Measurements from ENCODE around the gene CPE.

The CPE gene

DNA sequence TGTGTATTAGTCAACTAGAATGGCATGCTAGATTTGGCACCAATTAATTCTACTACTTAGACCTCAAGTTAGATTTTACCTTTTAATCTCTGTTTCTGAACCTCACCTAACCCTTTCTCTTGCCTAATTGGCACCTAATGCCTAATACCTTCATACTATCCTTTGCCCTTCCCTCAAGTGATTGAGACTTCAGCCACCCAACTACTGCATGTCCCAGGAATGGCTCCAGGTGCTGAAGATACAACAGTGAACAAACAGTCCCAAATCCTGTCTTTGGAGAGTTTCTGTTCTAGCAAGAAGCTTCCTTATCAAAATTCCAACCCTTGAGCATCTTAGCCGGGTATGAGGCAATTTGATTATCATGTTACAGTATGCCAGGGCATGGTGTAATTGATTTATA, 139.9 kb downstream of the CPE start:
- TF ChIP-seq, protein P1, sequence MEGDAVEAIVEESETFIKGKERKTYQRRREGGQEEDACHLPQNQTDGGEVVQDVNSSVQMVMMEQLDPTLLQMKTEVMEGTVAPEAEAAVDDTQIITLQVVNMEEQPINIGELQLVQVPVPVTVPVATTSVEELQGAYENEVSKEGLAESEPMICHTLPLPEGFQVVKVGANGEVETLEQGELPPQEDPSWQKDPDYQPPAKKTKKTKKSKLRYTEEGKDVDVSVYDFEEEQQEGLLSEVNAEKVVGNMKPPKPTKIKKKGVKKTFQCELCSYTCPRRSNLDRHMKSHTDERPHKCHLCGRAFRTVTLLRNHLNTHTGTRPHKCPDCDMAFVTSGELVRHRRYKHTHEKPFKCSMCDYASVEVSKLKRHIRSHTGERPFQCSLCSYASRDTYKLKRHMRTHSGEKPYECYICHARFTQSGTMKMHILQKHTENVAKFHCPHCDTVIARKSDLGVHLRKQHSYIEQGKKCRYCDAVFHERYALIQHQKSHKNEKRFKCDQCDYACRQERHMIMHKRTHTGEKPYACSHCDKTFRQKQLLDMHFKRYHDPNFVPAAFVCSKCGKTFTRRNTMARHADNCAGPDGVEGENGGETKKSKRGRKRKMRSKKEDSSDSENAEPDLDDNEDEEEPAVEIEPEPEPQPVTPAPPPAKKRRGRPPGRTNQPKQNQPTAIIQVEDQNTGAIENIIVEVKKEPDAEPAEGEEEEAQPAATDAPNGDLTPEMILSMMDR (IDR thresholded peaks at IDR 0.05; ENCODE audit: insufficient read depth, low read length, poor library complexity, severe bottlenecking) = no peak
- H3K4me3 ChIP-seq (replicated peaks; ENCODE audit: low read depth, low read length) = no peak overlapping the region
- DNase-seq (ENCODE audit: extremely low read depth, insufficient read length) = no peak

DNA sequence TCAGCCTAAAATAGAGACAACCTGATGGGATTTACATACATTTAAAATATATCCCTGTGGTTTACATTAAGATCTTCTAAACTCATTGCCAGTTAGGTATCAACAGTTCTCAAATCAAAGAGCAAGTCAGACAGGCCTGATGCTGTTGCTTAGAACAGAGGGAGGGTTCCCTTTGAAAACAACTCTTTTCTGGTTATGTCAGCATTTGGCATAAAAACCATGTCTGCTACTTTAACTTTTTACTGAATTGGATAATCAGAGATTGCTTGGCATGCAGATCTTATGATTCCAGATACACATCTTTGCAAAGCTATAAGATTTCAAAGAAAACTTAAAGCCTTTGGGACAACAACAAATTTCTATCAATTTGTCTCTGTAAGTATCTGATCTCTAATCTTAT, 140.8 kb downstream of the CPE start:
- no peak for DNase-seq (ENCODE audit: extremely low read depth, insufficient read length)
- TF ChIP-seq, protein P1 (IDR thresholded peaks at IDR 0.05; ENCODE audit: insufficient read depth, low read length, poor library complexity, severe bottlenecking) = no peak
- no peaks in the 10 kb centered on the region for H3K27me3 ChIP-seq (replicated peaks; ENCODE audit: control insufficient read depth, insufficient read depth, low read length)

More for the DNA sequence above, 139.9 kb downstream of the CPE start:
- no peaks in the 10 kb centered on the region for H3K27me3 ChIP-seq (replicated peaks; ENCODE audit: control insufficient read depth, insufficient read depth, low read length)
- no peaks in the 10 kb centered on the region for H3K36me3 ChIP-seq (ENCODE audit: control insufficient read depth, insufficient read depth, low read length)

DNA sequence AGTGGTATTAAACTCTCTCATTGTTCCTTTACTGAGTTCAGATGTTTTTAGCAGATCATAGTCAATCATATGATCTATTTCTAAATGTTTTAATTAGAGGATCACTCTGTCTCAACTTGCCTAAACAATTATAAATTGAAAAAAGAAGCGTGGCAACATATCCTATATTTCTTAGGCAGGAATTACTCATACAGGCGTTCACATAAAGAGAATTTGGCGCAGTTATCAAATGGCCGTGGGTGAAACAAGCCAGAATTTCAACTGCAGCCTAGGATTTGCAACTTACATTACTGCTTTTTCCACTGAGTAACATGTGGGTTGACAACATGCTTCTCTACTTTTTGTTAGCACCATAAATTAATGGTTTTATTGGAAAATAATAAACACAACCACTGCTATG, 141.3 kb downstream of the CPE start:
- H3K27me3 ChIP-seq (replicated peaks; ENCODE audit: control insufficient read depth, insufficient read depth, low read length) = no peaks in the 10 kb centered on the region
- H3K4me3 ChIP-seq (replicated peaks; ENCODE audit: low read depth, low read length) = no peak overlapping the region
- DNase-seq (ENCODE audit: extremely low read depth, insufficient read length) = no peak
- no peaks in the 10 kb centered on the region for H3K36me3 ChIP-seq (ENCODE audit: control insufficient read depth, insufficient read depth, low read length)
- TF ChIP-seq, protein P1 (IDR thresholded peaks at IDR 0.05; ENCODE audit: insufficient read depth, low read length, poor library complexity, severe bottlenecking) = no peak

More for the DNA sequence above, 140.8 kb downstream of the CPE start:
- Histone ChIP-seq H3K36me3 (ENCODE audit: control insufficient read depth, insufficient read depth, low read length) (no peaks in the 10 kb centered on the region), H3K4me3 (replicated peaks; ENCODE audit: low read depth, low read length) (no peak overlapping the region)

DNA sequence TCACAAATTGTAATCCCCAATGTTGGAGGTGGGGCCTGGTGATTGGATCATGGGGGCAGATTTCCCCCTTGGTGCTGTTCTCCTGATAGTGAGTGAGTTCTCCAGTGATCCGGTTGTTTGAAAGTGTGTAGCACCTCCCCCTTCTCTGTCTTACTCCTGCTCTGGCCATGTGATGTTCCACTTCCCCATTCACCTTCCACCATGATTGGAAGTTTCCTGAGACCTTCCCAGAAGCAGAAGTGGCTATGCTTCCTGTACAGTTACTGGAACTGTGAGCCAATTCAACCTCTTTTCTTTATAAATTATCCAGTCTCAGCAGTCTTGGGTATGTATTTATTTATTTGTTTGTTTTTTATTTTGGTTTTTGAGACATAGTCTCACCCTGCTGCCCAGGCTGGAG, 143.2 kb downstream of the CPE start:
- Histone ChIP-seq H3K4me3 (replicated peaks; ENCODE audit: low read depth, low read length) (no peak overlapping the region), H3K27me3 (replicated peaks; ENCODE audit: control insufficient read depth, insufficient read depth, low read length) (no peaks in the 10 kb centered on the region), H3K36me3 (ENCODE audit: control insufficient read depth, insufficient read depth, low read length) (no peaks in the 10 kb centered on the region)
- DNase-seq (ENCODE audit: extremely low read depth, insufficient read length) = no peak
- TF ChIP-seq, protein P1 (IDR thresholded peaks at IDR 0.05; ENCODE audit: insufficient read depth, low read length, poor library complexity, severe bottlenecking) = no peak

DNA sequence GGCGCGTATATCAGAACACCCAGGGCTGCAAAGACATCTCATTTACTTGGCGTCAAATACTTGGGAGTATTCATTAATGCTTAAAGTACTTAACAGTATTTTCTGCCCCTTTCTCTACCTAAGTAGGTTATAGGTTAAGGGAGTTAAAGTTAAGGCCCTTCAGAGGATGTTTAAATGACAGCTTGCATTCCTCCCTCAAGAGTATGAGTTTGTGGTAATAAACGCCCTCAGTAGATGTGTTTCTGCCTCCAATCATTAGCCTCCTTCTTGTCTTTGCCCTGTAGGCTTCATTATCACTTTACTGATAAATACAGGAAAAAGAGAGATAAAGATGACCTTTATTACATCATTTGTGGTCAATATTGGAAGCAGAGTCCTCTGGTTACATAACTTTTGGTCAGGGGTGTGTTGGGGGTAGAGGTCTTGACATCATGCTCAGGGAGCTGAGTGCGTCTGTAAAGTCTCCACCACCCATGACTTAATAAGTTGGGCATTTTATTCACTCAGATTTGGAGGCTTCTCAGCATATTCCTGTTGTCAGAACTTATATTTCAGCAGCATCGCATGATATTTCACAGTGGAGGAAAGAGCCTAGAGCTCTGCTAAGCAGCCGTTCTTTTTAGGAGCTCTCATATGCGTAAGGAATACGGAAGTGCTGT, 145.9 kb downstream of the CPE start:
- no peak for DNase-seq (ENCODE audit: extremely low read depth, insufficient read length)
- H3K27me3 ChIP-seq (replicated peaks; ENCODE audit: control insufficient read depth, insufficient read depth, low read length) = no peaks in the 10 kb centered on the region
- no peak overlapping the region for H3K4me3 ChIP-seq (replicated peaks; ENCODE audit: low read depth, low read length)
- TF ChIP-seq, protein P1 (IDR thresholded peaks at IDR 0.05; ENCODE audit: insufficient read depth, low read length, poor library complexity, severe bottlenecking) = no peak
- H3K36me3 ChIP-seq (ENCODE audit: control insufficient read depth, insufficient read depth, low read length) = no peaks in the 10 kb centered on the region

DNA sequence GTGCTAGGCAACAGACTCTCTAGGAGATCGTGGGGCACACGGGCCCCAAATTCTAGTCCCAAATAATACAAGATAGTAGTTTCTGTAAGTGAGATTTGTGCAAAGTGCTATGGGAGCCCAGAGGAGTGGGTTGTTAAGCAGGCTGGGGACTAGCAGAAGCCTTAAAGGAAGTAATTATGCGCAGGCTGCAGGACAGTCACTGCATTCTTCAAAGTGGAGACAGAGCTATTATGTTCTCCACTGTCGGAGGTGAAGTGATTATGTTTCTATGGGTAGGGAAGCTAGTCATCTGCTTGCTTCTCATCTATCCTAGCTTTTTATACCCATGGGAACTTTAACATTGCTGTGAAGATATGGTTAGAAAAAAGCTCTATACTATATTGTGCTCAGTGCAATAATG, 154.2 kb downstream of the CPE start:
- Histone ChIP-seq H3K4me3 (replicated peaks; ENCODE audit: low read depth, low read length) (no peak overlapping the region), H3K36me3 (ENCODE audit: control insufficient read depth, insufficient read depth, low read length) (no peaks in the 10 kb centered on the region), H3K27me3 (replicated peaks; ENCODE audit: control insufficient read depth, insufficient read depth, low read length) (no peaks in the 10 kb centered on the region)
- no peak for DNase-seq (ENCODE audit: extremely low read depth, insufficient read length)
- TF ChIP-seq, protein P1 (IDR thresholded peaks at IDR 0.05; ENCODE audit: insufficient read depth, low read length, poor library complexity, severe bottlenecking) = no peak
